ENCODE results near the gene RPS10. TPM values are rescaled to one million over a fixed set of nuclear protein-coding genes. Genes with fewer than 3 reads are reported as not detected.

Gene RPS10
- total and polyA plus RNA-seq, 2 of the 8 experiments (the other 6 are each of a cell fraction or from before 2014, with no cell fraction given): 2,408 to 11,142 TPM

- ChIA-PET CTCF (ENCODE audit: partially characterized antibody) (interaction anchor here (1.3 to 13.0 kb wide), 4 partner anchors 11 to 305 kb away, joined by 3 to 213 read pairs (median 6); no protein-coding TSS in a partner anchor), POLR2A (ENCODE audit: partially characterized antibody) (interaction anchor here (0.8 to 2.0 kb wide), 5 partner anchors 9 to 231 kb away, joined by 3 to 7 read pairs (median 3); partner anchors contain the start of gene HMGA1)
- Histone ChIP-seq H3K18ac (ENCODE audit: extremely low read depth, low read length) (no peak overlapping the region), H3K79me1 (ENCODE audit: low read depth, low read length) (no peaks in the 10 kb centered on the region), H3K36me3 (ENCODE audit: control insufficient read depth in 2 of 4, insufficient read depth in 4 of 4, low read length in 3 of 4) (no peaks in the 10 kb centered on the region), H2BK120ac (replicated peaks; ENCODE audit: low read depth, low read length) (no peak overlapping the region), H4K20me1 (replicated peaks in 1 of 2; ENCODE audit: control insufficient read depth in 1 of 2, insufficient read depth in 2 of 2, low read length in 2 of 2) (no peaks in the 10 kb centered on the region), H3K4ac (replicated peaks; ENCODE audit: insufficient read length, low read depth, low read length) (no peak overlapping the region), H2BK20ac (ENCODE audit: low read length) (no peak overlapping the region), H3K27ac (ENCODE audit: low read depth, low read length) (no peak overlapping the region), H4K8ac (ENCODE audit: extremely low read depth, insufficient read depth, low read length) (no peak overlapping the region), H3K79me2 (ENCODE audit: control insufficient read depth in 1 of 2, insufficient read depth in 2 of 2, low read length in 2 of 2) (no peaks in the 10 kb centered on the region), H2BK5ac (ENCODE audit: low read depth, low read length) (no peak overlapping the region), H3K14ac (ENCODE audit: insufficient read length) (no peak overlapping the region), H3K9me3 (ENCODE audit: insufficient read depth in 2 of 2, low read depth in 1 of 2, low read length in 1 of 2) (no peaks in the 10 kb centered on the region; a peak in 1 of 4 replicates), H2BK12ac (ENCODE audit: low read depth, low read length) (no peak overlapping the region), H3K23ac (ENCODE audit: insufficient read length) (no peak overlapping the region), H4K5ac (ENCODE audit: insufficient read length, low read depth, low read length) (no peak overlapping the region), H3K27me3 (replicated peaks in 1 of 4; ENCODE audit: control insufficient read depth in 3 of 4, extremely low read depth in 1 of 4, insufficient read depth in 3 of 4, low read length in 3 of 4) (peaks cover 0 to 11% (median 8%) of the 10 kb centered on the region in 4 experiments; a peak in 4 of 7 replicates), H3K4me2 (ENCODE audit: insufficient read depth in 1 of 2, low read depth in 2 of 2, low read length in 2 of 2) (no peak overlapping the region), H2BK15ac (ENCODE audit: low read length) (no peak overlapping the region), H3K56ac (replicated peaks; ENCODE audit: insufficient read length, low read depth, low read length) (no peak overlapping the region), H4K91ac (replicated peaks; ENCODE audit: insufficient read length, low read length) (no peak overlapping the region), H3K9ac (replicated peaks in 1 of 4; ENCODE audit: extremely low read depth in 1 of 4, low read depth in 3 of 4, low read length in 3 of 4) (no peak overlapping the region), H3K4me1 (replicated peaks in 1 of 4; ENCODE audit: control insufficient read depth in 3 of 4, insufficient read depth in 4 of 4, low read length in 3 of 4) (peaks cover 0 to 7% (median 6%) of the 10 kb centered on the region in 4 experiments; a peak in 5 of 7 replicates), H2AFZ (ENCODE audit: low read length) (no peak overlapping the region), H2AK5ac (ENCODE audit: low read depth, low read length) (no peak overlapping the region), H3K4me3 (ENCODE audit: extremely low read depth in 1 of 4, insufficient read depth in 2 of 4, low read depth in 3 of 4, low read length in 4 of 4) (no peak overlapping the region), H3K23me2 (ENCODE audit: low read depth, low read length) (peaks cover 11% of the 10 kb centered on the region; the same call in 1 of the 2 replicates)
- DNase-seq (ENCODE audit: low read depth in 1 of 2, low spot score in 2 of 2) (no peak), FAIRE-seq (no peak)
- TF ChIP-seq CTBP2 (IDR thresholded peaks at IDR 0.05; ENCODE audit: borderline replicate concordance, insufficient read depth, insufficient read length, low read length) (no peak), CHD1 (IDR thresholded peaks at IDR 0.05; ENCODE audit: low read depth, low read length) (no peak), YY1 (IDR thresholded peaks at IDR 0.05; ENCODE audit: low read depth, low read length) (no peak), HDAC2 (IDR thresholded peaks at IDR 0.05; ENCODE audit: borderline replicate concordance in 1 of 2, low read depth in 2 of 2, low read length in 2 of 2) (no peak), MAX (IDR thresholded peaks at IDR 0.05) (no peak), GTF2F1 (IDR thresholded peaks at IDR 0.05; ENCODE audit: borderline replicate concordance, low read depth, low read length) (no peak), SP2 (IDR thresholded peaks at IDR 0.05; ENCODE audit: low read length) (no peak), RNF2 (IDR thresholded peaks at IDR 0.05; ENCODE audit: borderline replicate concordance, low read depth, low read length, missing control alignments, poor library complexity, severe bottlenecking) (no peak), SIRT6 (IDR thresholded peaks at IDR 0.05; ENCODE audit: low read length) (no peak)
- TF ChIP-seq, protein P1, sequence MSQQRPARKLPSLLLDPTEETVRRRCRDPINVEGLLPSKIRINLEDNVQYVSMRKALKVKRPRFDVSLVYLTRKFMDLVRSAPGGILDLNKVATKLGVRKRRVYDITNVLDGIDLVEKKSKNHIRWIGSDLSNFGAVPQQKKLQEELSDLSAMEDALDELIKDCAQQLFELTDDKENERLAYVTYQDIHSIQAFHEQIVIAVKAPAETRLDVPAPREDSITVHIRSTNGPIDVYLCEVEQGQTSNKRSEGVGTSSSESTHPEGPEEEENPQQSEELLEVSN (IDR thresholded peaks at IDR 0.05): no peak
- 76% methylated on average over 3 of the region's 4 CpGs; no CpG with 5 or more reads in 1 of the 2 experiments for WGBS, 2 experiments (ENCODE audit: extremely low coverage in 1 of 2, insufficient coverage in 1 of 2, insufficient read length in 1 of 2, insufficient replicate concordance in 2 of 2, low coverage in 1 of 2, low lambda C conversion rate in 2 of 2, missing lambda C conversion rate in 1 of 2)
Measured at GRCh38 chr6:34468378-34468892, 42.6 kb upstream of the RPS10 start.
